GM18517 (cell line): ENCODE data around the gene MED31.
"Not testable (repeated sequence)": the region's sequence is repeated elsewhere in the genome, so short reads cannot be mapped to it uniquely, and the experiment has no call there.

Experiments
- ATAC-seq: cut with Tn5 transposase; IDR thresholded peaks from one replicate; pipeline ENCODE4 v1.9.1; 2021; ENCODE audit warnings: mild to moderate bottlenecking, moderate library complexity; ENCODE audit not compliant: unreplicated experiment

MED31 gene

GRCh38 chr17:6632530-6632929, 18.9 kb downstream of the MED31 start:
- no peak for ATAC-seq

DNA sequence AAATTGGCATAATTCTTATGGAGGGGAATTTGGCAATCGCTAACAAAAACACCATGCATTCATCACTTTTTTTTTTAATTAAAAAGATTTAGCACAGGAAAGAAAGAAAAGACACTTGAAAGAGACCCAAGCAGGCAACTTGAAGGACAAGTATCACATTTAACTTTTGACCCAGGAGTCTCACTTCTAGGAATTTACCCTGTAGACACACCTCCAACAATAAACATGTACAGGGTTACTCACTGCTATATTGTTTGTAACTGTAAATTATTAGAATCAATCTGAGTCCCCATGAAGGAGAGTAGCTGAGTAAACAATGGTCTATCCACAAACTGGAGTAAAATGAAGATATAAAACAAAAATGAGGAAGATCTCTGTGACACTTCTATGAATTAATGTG, 21.0 kb downstream of the MED31 start:
- ATAC-seq: no peak

DNA sequence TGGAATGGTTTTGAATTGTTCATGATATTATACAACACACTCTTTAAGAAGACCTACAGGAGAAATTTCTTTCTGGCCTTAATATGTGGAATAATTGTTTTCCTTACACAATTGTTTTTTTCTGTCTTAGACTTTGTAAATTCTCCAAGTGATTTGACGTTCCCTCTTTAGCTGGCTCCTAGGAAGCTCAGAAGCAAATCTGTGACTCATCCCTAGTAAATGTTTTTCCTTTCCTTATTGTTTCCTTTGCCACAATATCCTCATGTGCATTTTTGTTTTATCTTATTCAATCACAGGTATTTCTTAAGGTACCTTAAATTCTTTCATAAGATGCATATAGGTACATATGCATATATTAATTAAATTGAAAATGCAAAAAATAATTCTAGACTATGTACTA, 24.4 kb downstream of the MED31 start:
- ATAC-seq: no peak

- ATAC-seq: no peak
Observed at GRCh38 chr17:6626616-6627015, 24.8 kb downstream of the MED31 start.

DNA sequence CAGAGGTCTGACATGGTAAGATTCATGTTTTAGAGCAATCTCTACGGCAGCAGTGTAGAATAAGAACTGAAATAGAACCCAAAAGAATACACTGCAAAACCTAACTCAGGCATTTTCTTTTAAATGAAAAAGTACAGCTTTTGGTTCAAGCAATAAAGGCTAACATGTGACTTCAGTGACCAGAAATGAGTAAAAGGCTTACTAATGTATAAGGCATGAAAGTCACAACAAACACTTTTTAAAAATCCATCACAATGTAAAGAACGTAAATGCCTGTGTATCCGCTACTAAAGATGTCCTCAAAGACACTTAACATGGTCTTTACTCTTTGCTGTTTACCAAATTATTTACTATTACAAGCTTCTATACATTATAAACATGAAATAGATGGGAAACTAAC, 27.5 kb downstream of the MED31 start:
- no peak for ATAC-seq

- ATAC-seq: no peak
Observed at GRCh38 chr17:6611231-6611630, 40.2 kb downstream of the MED31 start.

DNA sequence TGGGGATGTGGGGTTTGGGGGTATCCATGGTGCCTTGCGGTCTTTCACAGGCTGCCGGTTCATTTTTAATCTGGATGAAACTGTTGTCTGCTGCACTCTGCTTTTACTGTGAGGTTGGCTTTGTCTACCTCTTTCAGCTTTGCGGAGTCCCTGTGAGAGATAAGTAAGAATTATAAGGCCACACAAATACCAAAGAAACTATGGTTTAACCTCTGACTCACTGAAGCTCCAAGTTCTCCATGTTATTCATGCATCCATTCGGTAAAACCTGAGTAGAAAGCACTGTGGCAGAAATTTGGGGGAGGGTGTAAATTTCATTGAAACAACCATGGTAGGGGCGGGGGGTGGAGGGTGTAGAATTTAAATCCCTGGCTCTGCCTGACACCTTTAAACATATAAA, 41.4 kb downstream of the MED31 start:
- no peak for ATAC-seq

- no peak for ATAC-seq
Observed at GRCh38 chr17:6608321-6608720, 43.1 kb downstream of the MED31 start.

- ATAC-seq: no peak
Observed at GRCh38 chr17:6605142-6605541, 46.3 kb downstream of the MED31 start.

GRCh38 chr17:6603744-6604325, 47.6 kb downstream of the MED31 start:
- ATAC-seq: no peak

DNA sequence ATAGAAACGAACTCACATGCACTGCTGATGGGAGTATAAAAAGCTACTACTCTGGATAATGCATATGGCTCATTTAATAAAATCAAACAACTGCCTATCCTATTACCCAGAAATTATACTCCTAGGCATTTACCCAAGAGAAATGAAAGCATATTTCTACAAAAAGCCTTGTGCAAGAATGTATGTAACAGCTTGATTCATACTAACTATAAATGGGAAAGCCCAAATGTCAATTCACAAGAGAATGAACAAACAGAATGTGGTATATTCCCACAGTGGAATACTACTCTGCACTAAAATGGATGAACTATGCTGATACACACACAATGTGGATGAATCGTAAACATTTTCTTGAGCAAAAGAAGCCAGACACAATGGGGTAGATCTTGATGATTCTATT, 49.3 kb downstream of the MED31 start:
- ATAC-seq: no peak

DNA sequence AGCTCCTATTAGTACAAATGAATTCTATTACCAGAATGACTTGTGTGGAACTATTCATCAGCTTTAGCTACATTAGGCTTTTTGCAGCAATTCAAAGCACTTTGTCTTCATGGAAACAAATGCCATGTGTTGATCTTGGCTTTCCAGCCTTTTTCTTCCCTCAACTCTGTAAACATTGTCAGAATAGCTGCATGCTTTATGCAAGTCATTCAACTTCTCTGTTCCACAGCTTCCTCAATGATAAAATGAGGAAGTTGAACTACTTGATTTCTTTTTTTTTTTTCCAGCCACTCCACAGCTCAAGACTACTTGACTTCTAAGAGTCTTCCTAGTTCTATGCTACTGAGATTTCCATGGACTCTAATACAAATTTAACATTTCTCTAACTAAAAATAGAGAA, 52.0 kb downstream of the MED31 start:
- no peak for ATAC-seq

DNA sequence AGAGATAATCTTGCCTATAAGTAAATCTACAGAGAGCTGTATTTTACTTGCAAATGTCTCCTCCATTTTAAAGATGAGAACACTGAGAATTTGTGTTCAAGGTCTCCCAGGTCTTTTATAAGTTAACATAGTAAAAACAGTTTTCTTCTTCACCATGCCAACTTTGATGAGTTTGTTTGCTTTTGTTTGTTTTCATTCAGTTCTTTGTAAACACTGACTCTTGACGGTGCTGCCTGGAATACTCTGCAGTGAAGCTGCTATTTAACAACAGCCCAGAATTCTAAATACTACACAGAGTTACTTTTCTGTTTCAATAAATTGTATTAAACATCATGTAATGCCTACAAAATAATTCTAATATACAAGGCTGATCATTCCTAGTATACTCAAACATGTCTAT, 53.7 kb downstream of the MED31 start:
- no peak for ATAC-seq

DNA sequence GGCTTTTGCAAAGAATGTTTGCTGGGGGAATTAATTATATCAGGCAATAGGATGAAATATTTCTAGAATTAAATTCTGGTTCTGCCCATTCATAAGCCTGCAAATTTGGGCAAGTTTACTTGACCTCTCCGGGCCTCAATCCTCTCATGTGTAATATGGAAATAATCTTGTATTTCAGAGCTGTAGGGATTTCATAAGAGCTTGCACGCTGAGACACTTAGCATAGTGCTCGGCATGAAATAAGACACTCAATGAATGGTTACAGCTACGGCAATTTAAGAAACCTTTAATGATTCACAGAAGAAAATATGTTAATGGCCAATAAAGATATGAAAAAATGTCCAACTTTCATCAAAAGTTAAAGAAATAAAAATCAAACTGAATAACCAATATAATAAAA, 54.5 kb downstream of the MED31 start:
- ATAC-seq: no peak

- ATAC-seq: no peak
Observed at GRCh38 chr17:6596511-6596910, 54.9 kb downstream of the MED31 start.

DNA sequence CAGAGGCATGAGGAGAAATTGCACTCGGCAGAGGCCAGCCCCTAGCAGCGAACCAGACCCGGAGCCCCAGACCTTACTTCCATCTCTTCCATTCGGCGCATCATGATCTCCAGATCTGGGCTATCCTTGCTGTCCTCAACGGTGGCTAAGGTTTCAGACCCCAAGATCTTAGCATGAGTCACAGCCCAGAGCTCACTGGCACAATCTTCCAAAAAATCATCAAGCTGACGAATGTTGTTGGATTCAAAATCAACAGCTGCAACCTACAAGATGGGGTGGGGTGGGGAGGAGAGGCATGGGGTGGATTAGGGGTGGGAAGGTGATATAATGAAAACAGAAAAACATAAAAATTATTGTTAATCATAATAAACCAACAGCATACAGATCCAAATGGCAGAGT, 55.3 kb downstream of the MED31 start:
- no peak for ATAC-seq

GRCh38 chr17:6593371-6593770, 58.0 kb downstream of the MED31 start:
- ATAC-seq: not testable (repeated sequence)
